WERI-Rb-1 (cell line): ENCODE measurements around the gene LPO.
A peak's percentile ranks its signal among the peaks of the same experiment; 100 is the strongest.

Experiments used
- DNase-seq: peaks from one replicate; pipeline ENCODE4 v3.0.0-alpha.2; 2020
- H3K27ac ChIP-seq: fragments of 250-450 bp; sonication (Bioruptor Pico); 2 replicates; pipeline ENCODE4 v1.5.1; 2020; ENCODE audit warnings: mild to moderate bottlenecking, moderate library complexity
- H3K27me3 ChIP-seq: fragments of 250-450 bp; sonication (Bioruptor Pico); 2 replicates; pipeline ENCODE4 v1.5.1; 2021; ENCODE audit warnings: mild to moderate bottlenecking, low read depth, moderate library complexity; ENCODE audit not compliant: insufficient read depth, severe bottlenecking
- H3K36me3 ChIP-seq: fragments of 250-450 bp; sonication (Bioruptor Pico); 2 replicates; pipeline ENCODE4 v1.5.1; 2020; ENCODE audit warnings: mild to moderate bottlenecking, moderate library complexity
- H3K4me3 ChIP-seq: 2 replicates; pipeline ENCODE4 v1.5.1; 2011; ENCODE audit warnings: low read depth, mild to moderate bottlenecking, control low read depth, low read length
- H3K9me3 ChIP-seq: fragments of 250-450 bp; sonication (Bioruptor Pico); 2 replicates; pipeline ENCODE4 v1.5.1; 2021; ENCODE audit warnings: mild to moderate bottlenecking, moderate library complexity; ENCODE audit not compliant: severe bottlenecking
- TF ChIP-seq, protein P1 (sequence below): IDR thresholded peaks from 2 replicates; pipeline ENCODE4 v1.5.1; 2011; ENCODE audit warnings: low read depth, mild to moderate bottlenecking, control low read depth, inconsistent platforms, low read length

Gene LPO

DNA sequence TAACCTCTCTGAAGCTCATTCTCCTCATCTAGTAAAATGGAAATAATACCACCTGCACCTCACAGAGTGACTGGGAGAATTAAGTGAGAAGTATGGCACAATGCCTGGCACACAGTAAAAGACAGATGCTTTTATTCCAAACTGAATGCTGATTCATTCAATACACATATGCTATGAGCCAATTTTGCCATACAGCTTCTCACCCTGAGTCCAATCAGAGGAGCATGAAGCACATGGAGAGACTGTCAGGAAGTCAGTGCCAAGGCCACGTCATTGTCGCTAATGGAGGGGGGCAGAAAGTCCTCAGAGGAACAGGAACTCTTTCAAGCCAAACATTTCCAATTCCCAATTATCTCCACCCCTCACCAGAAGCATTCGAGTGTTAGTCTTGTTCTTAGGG is 30.9 kb upstream of the LPO start:
- Histone ChIP-seq H3K4me3 (no peak overlapping the region), H3K9me3 (no peaks in the 10 kb centered on the region), H3K27me3 (no peaks in the 10 kb centered on the region), H3K36me3 (peaks cover 52% of the 10 kb centered on the region), H3K27ac (no peak overlapping the region)
- no peak for DNase-seq
- TF ChIP-seq, protein P1, sequence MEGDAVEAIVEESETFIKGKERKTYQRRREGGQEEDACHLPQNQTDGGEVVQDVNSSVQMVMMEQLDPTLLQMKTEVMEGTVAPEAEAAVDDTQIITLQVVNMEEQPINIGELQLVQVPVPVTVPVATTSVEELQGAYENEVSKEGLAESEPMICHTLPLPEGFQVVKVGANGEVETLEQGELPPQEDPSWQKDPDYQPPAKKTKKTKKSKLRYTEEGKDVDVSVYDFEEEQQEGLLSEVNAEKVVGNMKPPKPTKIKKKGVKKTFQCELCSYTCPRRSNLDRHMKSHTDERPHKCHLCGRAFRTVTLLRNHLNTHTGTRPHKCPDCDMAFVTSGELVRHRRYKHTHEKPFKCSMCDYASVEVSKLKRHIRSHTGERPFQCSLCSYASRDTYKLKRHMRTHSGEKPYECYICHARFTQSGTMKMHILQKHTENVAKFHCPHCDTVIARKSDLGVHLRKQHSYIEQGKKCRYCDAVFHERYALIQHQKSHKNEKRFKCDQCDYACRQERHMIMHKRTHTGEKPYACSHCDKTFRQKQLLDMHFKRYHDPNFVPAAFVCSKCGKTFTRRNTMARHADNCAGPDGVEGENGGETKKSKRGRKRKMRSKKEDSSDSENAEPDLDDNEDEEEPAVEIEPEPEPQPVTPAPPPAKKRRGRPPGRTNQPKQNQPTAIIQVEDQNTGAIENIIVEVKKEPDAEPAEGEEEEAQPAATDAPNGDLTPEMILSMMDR = no peak

DNA sequence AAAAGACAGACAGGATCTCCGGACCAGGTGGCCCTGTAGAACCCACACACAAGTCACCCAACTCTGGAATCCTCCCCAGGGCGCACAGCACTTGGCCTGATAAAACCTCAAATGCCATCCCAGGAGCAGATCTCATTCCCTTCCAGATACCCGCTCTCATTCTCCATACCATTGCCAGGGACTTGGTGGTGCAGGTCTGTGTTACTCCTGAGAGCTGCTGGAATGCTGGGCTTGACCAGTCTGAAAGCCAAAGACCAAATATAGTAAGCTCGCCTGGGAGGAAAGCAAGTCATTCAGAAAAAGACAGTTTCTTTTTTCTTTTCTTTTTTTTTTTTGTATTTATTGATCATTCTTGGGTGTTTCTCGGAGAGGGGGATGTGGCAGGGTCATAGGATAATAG is 30.0 kb upstream of the LPO start:
- H3K9me3 ChIP-seq = no peaks in the 10 kb centered on the region
- TF ChIP-seq, protein P1 = no peak
- H3K27me3 ChIP-seq = no peaks in the 10 kb centered on the region
- H3K36me3 ChIP-seq = peaks cover 61% of the 10 kb centered on the region
- no peak for DNase-seq
- H3K27ac ChIP-seq = no peak overlapping the region
- no peak overlapping the region for H3K4me3 ChIP-seq

DNA sequence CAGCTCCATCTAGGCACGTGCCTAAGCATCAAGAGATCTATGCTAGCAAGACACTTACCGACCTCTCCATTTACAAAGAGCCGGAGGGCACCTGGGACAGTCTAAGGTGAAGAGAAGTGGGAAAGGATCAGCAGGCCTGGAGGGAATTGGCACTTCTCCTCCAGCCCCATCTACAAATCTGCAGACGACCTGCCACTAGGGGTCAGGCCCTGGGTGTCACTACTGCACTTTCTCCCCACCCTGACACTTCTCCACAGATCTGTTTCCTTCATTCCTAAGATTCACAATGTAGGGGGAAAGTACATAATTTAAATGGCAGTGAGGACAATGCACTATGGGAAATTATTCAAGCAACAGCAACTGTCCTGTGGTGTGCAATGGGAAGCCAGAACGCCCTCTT is 27.5 kb upstream of the LPO start:
- H3K9me3 ChIP-seq = no peaks in the 10 kb centered on the region
- H3K4me3 ChIP-seq = no peak overlapping the region
- TF ChIP-seq, protein P1 = peak; percentile 77
- peaks cover 77% of the 10 kb centered on the region for H3K36me3 ChIP-seq
- no peaks in the 10 kb centered on the region for H3K27me3 ChIP-seq
- no peak for DNase-seq
- H3K27ac ChIP-seq = no peak overlapping the region

DNA sequence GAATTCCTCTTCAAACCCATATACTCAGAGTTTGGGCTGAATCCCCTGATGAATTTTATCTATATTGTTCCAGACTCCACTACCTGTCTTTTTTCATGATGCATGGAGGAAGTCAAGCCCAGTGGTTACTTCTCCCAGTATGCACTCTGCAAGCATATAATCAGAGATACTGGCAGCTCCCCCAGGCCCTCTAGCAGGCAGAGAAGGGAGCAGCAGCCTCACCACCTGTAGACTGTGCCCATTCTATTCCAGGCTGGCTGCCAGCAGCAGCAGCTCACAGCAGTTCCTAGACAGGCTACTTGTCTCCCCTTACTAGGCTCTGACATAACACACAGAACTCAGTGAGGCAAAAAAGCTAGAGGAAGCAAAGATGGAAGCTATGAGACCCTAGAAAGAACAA is 22.7 kb upstream of the LPO start:
- Histone ChIP-seq H3K27me3 (no peaks in the 10 kb centered on the region), H3K9me3 (no peaks in the 10 kb centered on the region), H3K36me3 (peaks cover 54% of the 10 kb centered on the region), H3K27ac (no peak overlapping the region), H3K4me3 (no peak overlapping the region)
- TF ChIP-seq, protein P1 = peak; percentile 38; the same call in 1 of the 2 replicates
- peak; percentile 42 for DNase-seq

DNA sequence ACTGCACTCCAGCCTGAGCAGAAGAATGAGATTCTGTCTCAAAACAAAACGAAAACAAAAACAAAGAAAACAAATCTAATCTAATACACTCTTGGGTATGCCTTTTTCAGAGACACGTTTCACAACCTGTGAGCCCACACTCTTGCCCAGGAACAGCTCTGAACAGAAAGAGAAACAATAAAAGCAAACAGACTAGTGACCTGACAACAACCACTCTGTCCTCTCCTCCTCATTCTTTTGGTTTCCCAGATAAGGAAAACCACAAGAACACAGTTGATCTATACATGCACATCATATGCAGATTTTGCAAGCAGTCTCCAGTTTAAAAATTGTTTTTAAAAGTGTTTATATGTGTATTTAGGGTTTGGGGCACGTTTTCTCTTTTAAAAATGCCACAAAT is 20.6 kb upstream of the LPO start:
- H3K36me3 ChIP-seq = peaks cover 39% of the 10 kb centered on the region
- no peak overlapping the region for H3K4me3 ChIP-seq
- DNase-seq = no peak
- TF ChIP-seq, protein P1 = no peak
- H3K27me3 ChIP-seq = no peaks in the 10 kb centered on the region
- no peaks in the 10 kb centered on the region for H3K9me3 ChIP-seq
- no peak overlapping the region for H3K27ac ChIP-seq

DNA sequence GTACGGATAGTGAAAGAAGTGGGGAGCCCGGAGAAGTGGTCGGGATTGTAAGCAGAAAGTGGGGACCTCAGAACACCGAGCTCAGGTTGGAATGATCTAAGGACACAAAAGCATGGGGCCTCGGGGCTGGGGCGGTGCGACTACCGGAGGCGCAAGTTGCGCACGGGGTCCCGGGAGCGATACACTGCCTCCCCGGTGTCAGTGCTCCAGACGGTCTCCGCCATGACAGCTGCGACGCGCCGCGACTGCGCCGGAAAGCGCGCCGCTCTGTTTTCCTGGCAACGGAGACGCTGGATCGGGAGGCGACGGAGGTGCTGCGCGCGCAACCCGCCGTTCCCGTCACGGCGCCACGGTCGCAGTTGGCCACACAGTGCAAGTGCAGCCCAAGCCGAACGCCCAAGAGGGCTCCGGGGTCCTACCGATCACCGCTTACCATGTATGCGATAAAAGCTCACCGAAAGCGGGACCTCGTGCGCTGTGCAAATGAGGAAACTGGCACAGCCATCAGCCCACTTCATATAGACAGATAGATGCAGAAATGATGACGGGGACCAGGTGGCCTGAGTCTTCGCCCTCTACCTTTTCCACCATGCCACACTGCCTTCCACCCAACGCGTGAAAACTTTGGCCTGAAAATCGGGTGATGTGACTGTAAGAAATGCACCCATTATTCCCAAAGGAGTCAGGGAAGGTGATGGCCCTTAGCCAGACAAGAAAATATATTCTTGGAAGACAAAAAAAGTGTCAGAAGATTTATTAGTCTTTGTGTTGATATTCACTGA is 19.2 kb upstream of the LPO start, which contains the start of gene MKS1:
MKS1 (minus strand) TSS at position 249 of the 782 bp plus-strand sequence; CDS start at position 224, 25 bp downstream.
- Histone ChIP-seq H3K27ac (peak within 1 kb of the TSS; percentile 73), H3K9me3 (no peaks in the 10 kb centered on the region), H3K36me3 (peaks cover 25% of the 10 kb centered on the region), H3K4me3 (peak within 1 kb of the TSS; percentile 56), H3K27me3 (no peaks in the 10 kb centered on the region)
- TF ChIP-seq, protein P1 = peak; percentile 84
- DNase-seq = peak; percentile 98
